OCI-M2 (cell line): ENCODE measurements around the gene ITGA1.
"Not testable (repeated sequence)": the region's sequence is repeated elsewhere in the genome, so short reads cannot be mapped to it uniquely, and the experiment has no call there.

Experiments
- DNase-seq: peaks from one replicate; lab custom pipeline; 2025; ENCODE audit not compliant: unreplicated experiment; lab: John Stamatoyannopoulos, UW

Gene ITGA1

GRCh38 chr5:52827815-52828214 lies 40.1 kb downstream of the ITGA1 start:
- no peak for DNase-seq

- DNase-seq = no peak
Measured at GRCh38 chr5:52829664-52830063, 41.9 kb downstream of the ITGA1 start.

GRCh38 chr5:52830650-52831049 lies 42.9 kb downstream of the ITGA1 start:
- no peak for DNase-seq

- no peak for DNase-seq
Measured at GRCh38 chr5:52831786-52832511, 44.2 kb downstream of the ITGA1 start.

GRCh38 chr5:52834320-52834719 lies 46.6 kb downstream of the ITGA1 start:
- no peak for DNase-seq

- no peak for DNase-seq
Measured at GRCh38 chr5:52837068-52837467, 49.4 kb downstream of the ITGA1 start.

GRCh38 chr5:52837591-52838001 lies 49.9 kb downstream of the ITGA1 start:
- DNase-seq = no peak

GRCh38 chr5:52838326-52839015 lies 50.8 kb downstream of the ITGA1 start:
- DNase-seq = no peak

GRCh38 chr5:52839285-52839684 lies 51.6 kb downstream of the ITGA1 start:
- DNase-seq = no peak

- DNase-seq = no peak
Measured at GRCh38 chr5:52840277-52841050, 52.7 kb downstream of the ITGA1 start.

- no peak for DNase-seq
Measured at GRCh38 chr5:52841114-52841513, 53.4 kb downstream of the ITGA1 start.

- no peak for DNase-seq
Measured at GRCh38 chr5:52842111-52842510, 54.4 kb downstream of the ITGA1 start.

GRCh38 chr5:52844885-52845284 lies 57.2 kb downstream of the ITGA1 start:
- DNase-seq = no peak

- DNase-seq = no peak
Measured at GRCh38 chr5:52846182-52846842, 58.6 kb downstream of the ITGA1 start.

- not testable (repeated sequence) for DNase-seq
Measured at GRCh38 chr5:52848688-52849087, 61.0 kb downstream of the ITGA1 start.

- DNase-seq = no peak
Measured at GRCh38 chr5:52849544-52849943, 61.8 kb downstream of the ITGA1 start.

- DNase-seq = no peak
Measured at GRCh38 chr5:52853650-52854049, 65.9 kb downstream of the ITGA1 start.

- DNase-seq = no peak
Measured at GRCh38 chr5:52854301-52854700, 66.6 kb downstream of the ITGA1 start.

- DNase-seq = no peak
Measured at GRCh38 chr5:52854949-52855348, 67.2 kb downstream of the ITGA1 start.

- no peak for DNase-seq
Measured at GRCh38 chr5:52856564-52856963, 68.8 kb downstream of the ITGA1 start.

GRCh38 chr5:52859628-52860027 lies 71.9 kb downstream of the ITGA1 start:
- no peak for DNase-seq
